AG10803 (cell line): ENCODE data around the gene AQP5.
"Not testable (repeated sequence)": the region's sequence is repeated elsewhere in the genome, so short reads cannot be mapped to it uniquely, and the experiment has no call there.

Source experiments
- DNase-seq: peaks from one replicate; pipeline ENCODE4 v3.0.0; 2010; ENCODE audit warnings: low read depth
- H3K4me3 ChIP-seq: 2 replicates; pipeline ENCODE4 v1.5.1; 2011; ENCODE audit warnings: mild to moderate bottlenecking, low read length, control low read depth
- CTCF ChIP-seq: conservative IDR thresholded peaks from 2 replicates; pipeline ENCODE4 v1.5.1; 2011; ENCODE audit warnings: mild to moderate bottlenecking, low read length, control low read depth, inconsistent platforms

The AQP5 gene

DNA sequence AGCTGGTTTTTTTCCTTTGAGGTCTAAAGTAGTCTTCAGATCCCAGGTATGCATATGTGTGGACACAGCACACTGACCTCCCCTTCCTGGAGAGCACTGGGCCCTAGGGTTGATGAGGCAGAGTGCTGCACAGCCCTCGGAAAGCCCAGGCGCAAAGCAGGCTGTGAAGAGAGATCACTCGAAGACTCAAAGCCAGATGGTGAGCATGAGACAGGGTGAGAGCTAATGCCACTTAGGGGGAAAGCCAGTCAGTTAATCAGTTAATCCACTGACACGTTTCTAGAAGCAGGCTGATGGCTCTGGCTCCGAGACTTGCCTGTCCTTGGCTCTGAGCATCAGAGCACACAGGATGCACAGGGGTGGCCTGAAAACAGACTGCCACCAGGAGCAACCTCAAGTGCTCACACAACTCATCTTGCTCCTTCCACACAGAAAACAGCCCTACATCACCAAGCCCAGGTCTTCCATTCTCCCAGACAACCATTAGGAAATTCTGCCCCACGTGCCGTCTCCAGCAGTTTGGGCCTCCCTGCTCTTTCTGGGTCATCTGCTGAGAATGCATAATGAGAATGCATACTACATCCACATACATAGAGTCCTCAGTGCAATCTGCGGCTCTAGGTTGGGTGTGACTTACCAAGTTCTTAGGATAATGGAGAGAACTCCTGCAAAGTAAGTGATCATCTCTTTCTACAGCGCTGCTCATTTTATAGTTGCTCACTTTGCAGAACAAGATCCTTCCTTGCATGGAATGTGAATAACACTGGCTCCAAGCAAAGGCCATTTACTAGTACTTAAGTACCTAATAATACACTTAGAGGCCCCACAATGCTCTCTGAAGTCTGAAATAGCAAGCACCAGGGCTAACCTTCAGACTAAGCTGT, 23.0 kb downstream of the AQP5 start:
- TF ChIP-seq CTCF = no peak
- H3K4me3 ChIP-seq = no peak overlapping the region
- DNase-seq = no peak

DNA sequence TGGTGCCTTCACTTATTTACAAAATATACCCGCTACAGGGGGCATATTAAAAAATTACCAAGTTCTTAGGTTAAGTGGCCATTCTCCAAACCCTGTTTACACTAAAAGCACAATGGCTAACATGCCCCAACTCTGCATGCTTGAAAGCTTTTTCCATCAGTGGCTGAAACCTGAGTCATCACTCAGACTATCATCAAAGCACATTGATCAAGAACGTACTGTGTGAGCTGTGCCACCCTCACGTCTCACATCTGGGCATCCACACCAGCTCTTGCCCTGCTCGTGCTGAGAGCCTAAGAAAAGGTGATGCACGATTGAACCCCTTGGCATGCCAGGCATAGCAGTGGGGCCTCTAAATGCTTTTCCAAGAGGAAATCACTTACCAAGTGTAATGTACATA, 24.3 kb downstream of the AQP5 start:
- H3K4me3 ChIP-seq = no peak overlapping the region
- no peak for DNase-seq
- TF ChIP-seq CTCF = no peak

GRCh38 chr12:49986476-49986875, 24.8 kb downstream of the AQP5 start:
- H3K4me3 ChIP-seq = not testable (repeated sequence)

GRCh38 chr12:49987625-49988303, 26.1 kb downstream of the AQP5 start:
- H3K4me3 ChIP-seq = no peak overlapping the region
- DNase-seq = no peak
- TF ChIP-seq CTCF = no peak

More at GRCh38 chr12:49986476-49986875, 24.8 kb downstream of the AQP5 start:
- not testable (repeated sequence) for DNase-seq

GRCh38 chr12:49989400-49989799, 27.7 kb downstream of the AQP5 start:
- H3K4me3 ChIP-seq, DNase-seq: not testable (repeated sequence)

DNA sequence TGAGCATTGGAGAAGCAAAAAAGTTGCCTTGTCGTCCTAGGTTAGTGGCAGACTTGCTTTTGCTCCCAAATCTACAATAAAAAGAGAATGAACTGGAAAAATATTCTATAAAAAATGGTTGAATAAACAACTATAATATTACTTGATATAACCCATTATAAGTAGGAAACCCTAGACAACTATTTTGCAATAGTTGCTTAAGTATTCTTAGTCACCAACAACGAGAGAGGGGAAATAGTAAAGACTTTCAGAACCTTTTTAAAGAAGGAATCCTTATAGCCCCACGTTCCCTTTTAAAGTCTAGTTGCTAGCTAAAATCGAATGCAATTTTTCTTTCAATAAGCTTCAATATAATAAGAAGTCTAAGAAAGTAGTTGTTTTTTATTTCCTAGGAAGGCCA, 28.6 kb downstream of the AQP5 start:
- no peak overlapping the region for H3K4me3 ChIP-seq
- peak; percentile 30 for DNase-seq
- no peak for TF ChIP-seq CTCF

GRCh38 chr12:49998453-49998852, 36.8 kb downstream of the AQP5 start:
- no peak for DNase-seq
- TF ChIP-seq CTCF = no peak
- H3K4me3 ChIP-seq = no peak overlapping the region

DNA sequence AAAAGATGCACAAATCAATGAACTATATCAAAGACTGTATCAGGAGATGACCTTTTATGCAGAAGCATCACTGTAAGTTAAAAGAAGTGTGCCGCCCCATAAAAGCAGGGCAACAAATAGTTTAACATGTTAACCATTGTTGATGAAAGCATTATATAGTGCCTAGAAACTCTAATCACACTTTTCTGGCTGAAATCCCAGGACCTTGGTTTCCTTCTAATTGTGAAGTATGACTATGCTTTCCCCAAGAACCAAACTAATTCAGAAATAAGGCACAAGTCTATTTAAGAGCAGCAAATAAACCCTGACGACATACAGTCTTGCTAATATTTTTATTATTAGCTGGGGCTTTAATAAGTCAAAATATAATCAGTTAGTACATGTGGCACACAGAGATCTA, 41.9 kb downstream of the AQP5 start:
- DNase-seq = peak; percentile 31
- H3K4me3 ChIP-seq = no peak overlapping the region
- no peak for TF ChIP-seq CTCF
